Measurements from ENCODE around the gene DYNC1I1. TPM values are rescaled to one million over a fixed set of nuclear protein-coding genes. Genes with fewer than 3 reads are reported as not detected.

DYNC1I1 gene
- total RNA-seq, 1 donor from 2014 or later = 15.1 TPM

GRCh38 chr7:96088579-96088978 lies 316.2 kb downstream of the DYNC1I1 start:
- peak; percentile 64 for DNase-seq

- no peak for DNase-seq
Measured at GRCh38 chr7:96089511-96089910, 317.2 kb downstream of the DYNC1I1 start.

- no peak for DNase-seq
Measured at GRCh38 chr7:96090756-96091155, 318.4 kb downstream of the DYNC1I1 start.

- DNase-seq = peak; percentile 86
Measured at GRCh38 chr7:96093435-96093834, 321.1 kb downstream of the DYNC1I1 start.

DNA sequence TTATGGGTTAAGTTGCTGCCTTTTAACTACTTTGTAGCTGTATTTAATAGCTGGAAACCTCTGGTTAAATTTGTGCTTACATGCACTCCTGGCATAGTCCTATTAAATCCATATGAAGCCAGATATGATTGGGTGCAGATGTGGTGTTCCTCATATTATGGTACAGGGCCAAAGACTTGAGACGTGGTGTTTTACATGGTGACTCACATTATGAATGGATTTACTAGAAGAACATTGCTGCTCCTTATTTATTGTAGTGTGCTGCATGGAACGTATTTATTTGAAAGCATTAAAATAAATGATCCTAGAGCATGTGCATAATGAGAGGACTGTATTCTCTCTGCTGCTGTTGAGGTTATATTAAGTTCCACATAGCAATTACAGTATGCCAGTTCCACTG lies 325.5 kb downstream of the DYNC1I1 start:
- no peak for DNase-seq

DNA sequence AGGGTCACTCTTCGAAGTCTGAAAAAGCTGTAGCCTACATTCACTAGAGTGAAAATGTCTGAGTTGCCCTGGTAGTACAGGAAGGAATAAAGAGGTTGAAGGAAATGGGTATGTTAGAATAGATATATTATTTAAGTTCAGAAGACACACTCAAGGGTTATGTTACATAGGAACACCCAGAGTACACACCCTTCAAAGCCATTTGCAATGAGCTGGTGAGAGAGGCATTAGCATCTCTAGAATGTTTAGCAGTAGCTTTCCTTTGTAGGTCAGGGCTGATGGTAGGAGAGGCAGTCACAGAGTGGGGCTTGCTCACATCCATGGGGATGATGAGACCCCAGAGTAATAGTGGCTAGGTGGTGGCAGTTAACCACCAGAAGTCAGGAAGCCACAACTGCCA lies 328.4 kb downstream of the DYNC1I1 start:
- DNase-seq = no peak

DNA sequence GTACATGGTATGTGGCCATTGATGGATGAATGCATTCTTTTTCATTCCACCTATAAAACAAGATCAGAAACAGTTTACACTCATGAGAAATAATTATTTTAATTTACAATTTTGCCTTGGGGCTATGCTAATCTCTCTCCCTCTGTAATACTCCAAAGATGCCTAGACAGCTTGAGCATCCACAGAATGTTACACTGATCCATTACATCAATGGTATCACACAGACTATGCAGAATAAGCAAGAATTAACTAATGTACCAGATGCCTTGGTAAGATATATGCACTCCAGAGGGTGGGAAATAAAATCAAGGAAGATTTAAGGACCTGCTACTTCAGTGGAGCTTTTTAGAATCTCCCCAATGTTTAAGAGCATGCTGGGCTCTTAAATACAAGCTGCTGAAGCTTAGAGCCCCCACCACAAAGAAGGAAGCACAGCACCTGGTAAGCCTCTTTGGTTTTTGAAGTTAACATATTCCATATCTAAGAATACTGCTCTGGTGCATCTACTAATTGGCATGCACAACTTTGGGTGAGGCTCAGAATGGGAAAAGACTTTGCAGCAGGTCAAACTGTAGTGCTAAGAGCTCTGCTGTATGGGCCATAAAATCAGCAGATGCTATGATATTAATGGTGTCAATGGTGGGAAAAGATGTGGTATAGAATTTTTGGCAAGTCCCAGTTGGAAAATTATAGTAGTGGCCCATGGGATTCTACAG lies 329.9 kb downstream of the DYNC1I1 start:
- no peak for DNase-seq

GRCh38 chr7:96104984-96105383 lies 332.6 kb downstream of the DYNC1I1 start:
- DNase-seq = no peak

- DNase-seq = no peak
Measured at GRCh38 chr7:96111405-96111804, 339.1 kb downstream of the DYNC1I1 start.

- DNase-seq = no peak
Measured at GRCh38 chr7:96114190-96114589, 341.8 kb downstream of the DYNC1I1 start.

- no peak for DNase-seq
Measured at GRCh38 chr7:96116173-96116572, 343.8 kb downstream of the DYNC1I1 start.

DNA sequence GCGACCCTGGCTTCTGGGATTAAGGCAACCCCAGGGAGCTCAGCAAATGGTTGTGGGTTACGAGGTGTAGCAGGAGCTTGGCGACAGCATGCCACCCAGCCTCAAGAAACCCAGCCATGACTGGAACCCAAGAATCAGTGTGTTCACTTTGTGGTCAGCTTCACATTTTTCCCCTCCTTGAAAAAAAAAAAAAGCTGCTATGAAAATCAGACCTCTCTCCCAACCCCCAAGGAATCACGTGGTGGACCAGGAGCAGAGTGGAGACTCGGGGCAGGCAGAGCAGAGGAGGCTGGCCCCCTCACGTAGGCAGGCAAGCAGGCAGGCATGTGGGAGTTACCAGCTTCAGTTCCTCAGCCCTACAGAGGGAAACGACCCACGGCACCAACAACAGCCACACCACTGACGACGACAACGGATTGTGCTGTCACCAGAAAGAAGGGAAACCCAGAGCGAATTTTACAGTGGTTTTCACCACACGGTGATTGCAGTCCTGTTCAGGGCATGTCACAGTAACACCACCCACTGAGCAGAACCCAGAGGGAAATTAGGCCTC lies 346.2 kb downstream of the DYNC1I1 start:
- DNase-seq = no peak

- DNase-seq = peak; percentile 39
Measured at GRCh38 chr7:96120445-96121225, 348.3 kb downstream of the DYNC1I1 start.

- DNase-seq = no peak
Measured at GRCh38 chr7:96121752-96122151, 349.4 kb downstream of the DYNC1I1 start.

GRCh38 chr7:96122746-96123145 lies 350.4 kb downstream of the DYNC1I1 start:
- no peak for DNase-seq

DNA sequence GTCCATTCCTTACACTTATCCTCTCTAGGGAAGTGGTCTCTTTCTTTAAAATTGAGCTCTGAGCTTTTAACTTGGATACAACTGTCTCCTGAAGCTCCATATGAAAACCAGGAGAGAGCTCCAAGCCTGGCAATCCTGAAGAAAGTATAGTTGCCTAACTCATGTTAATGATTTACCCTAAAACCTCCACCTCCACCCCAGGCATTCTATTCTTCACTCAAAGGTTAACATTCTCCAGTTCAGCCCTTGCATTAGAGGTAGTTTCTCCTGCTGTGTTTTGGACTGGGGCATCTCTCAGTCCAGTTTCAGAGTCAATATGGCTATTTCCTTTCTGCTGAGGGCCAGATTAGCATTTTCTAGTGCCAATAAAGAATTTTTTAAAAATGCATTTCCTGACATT lies 354.0 kb downstream of the DYNC1I1 start:
- DNase-seq = no peak

GRCh38 chr7:96127746-96128145 lies 355.4 kb downstream of the DYNC1I1 start:
- no peak for DNase-seq

GRCh38 chr7:96131525-96131924 lies 359.2 kb downstream of the DYNC1I1 start:
- no peak for DNase-seq

GRCh38 chr7:96135241-96135640 lies 362.9 kb downstream of the DYNC1I1 start:
- DNase-seq = no peak

- no peak for DNase-seq
Measured at GRCh38 chr7:96136600-96137239, 364.4 kb downstream of the DYNC1I1 start.

GRCh38 chr7:96143495-96144259 lies 371.3 kb downstream of the DYNC1I1 start:
- DNase-seq = no peak

DNA sequence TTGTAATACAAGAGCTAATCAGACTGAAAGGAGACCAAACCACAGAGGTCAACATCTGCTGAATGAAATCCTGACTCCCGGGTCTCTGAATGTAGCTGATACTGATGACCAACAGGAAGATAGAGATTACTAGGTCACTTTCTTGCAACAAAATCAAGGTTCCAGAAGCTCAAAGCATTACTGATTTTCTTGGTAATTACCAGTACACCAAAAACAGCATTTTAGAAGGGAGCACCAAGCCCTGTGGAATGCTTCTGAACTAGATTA lies 371.8 kb downstream of the DYNC1I1 start:
- no peak for DNase-seq

Data from dermis blood vessel endothelial cell (primary cell).